Suppressor macrophage treated with lipopolysaccharide for 1 hour (primary cell): Measurements from ENCODE around the gene IQSEC2.

Experiments used
- DNase-seq, 3 donors: peaks; one replicate each; pipeline ENCODE4 v3.0.0-alpha.2; 2020 to 2022

The IQSEC2 gene

DNA sequence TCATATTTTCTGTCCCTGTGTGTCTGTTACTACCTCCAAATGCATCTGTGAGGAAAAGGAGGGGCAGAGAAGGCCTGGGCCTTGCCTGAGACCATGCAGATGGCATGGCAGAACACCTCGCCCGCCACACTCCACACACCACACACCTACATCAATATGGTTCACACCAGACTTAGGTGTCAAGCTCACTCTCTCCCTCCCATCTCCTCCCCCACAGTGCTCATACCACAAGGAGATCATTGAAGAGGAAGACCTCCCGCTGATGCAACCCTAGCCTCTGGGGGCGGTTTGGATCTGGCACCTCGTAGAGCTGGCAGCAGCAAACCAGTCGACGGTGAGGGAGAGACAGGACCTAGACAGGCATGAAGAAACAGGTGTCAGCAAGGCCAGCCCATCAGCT lies 39.8 kb downstream of the IQSEC2 start:
- no peak for DNase-seq

GRCh38 chrX:53239474-53239873 lies 41.9 kb downstream of the IQSEC2 start:
- no peak for DNase-seq

GRCh38 chrX:53237056-53237455 lies 44.3 kb downstream of the IQSEC2 start:
- no peak for DNase-seq

DNA sequence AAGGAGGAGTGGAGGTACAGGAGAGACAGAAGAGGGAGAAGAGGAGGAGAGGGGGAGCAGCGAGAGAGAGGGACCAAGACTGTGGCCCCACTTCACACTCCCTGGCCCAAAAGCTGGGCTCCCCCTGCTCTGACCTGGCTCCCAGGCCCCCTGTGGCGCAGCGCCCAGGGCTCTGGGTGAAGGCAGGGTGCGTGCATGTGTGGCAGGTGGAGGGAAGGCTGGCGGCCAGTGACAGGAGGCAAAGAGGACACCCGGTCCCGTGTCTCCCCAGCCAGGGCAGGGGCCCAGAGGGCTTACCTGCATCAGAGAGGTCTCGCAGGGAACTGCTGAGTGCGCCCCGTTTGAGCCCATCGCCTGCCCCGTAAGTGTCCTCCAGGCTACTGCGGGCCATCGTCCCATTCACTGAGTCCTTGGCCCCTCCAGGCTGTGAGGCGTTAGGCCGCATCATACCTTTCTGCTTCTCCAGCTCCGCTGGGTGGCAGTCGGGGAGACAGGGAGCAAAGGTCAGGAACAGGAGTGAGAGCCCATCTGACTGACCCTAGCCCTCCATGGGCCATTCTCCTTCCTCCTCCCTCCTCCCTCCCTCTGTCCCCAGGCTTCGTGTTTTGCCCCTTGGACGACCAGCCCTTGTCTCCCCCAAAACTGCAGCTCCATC lies 45.2 kb downstream of the IQSEC2 start:
- no peak for DNase-seq

DNA sequence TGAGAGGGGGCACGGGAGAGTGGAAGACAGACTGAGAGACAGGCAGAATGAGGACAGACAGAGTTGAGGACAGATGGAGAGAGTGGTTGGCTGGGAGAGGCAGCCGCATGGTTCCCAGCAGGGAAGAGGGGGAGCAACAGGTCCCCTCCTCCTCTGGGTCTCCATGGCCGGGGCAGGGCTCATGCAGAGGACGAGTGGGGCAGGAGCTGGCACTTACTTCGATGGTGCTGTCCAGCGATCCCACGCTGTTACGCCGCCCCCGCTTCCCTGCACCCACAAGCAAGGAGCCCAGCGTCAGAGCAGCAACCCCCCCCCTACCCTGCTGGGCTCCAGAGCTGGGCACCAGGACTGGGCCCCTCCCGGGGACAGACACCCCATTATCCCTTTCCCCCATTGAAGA lies 45.8 kb downstream of the IQSEC2 start:
- no peak for DNase-seq

- DNase-seq, result no peak
Observed at GRCh38 chrX:53234484-53234883, 46.9 kb downstream of the IQSEC2 start.

DNA sequence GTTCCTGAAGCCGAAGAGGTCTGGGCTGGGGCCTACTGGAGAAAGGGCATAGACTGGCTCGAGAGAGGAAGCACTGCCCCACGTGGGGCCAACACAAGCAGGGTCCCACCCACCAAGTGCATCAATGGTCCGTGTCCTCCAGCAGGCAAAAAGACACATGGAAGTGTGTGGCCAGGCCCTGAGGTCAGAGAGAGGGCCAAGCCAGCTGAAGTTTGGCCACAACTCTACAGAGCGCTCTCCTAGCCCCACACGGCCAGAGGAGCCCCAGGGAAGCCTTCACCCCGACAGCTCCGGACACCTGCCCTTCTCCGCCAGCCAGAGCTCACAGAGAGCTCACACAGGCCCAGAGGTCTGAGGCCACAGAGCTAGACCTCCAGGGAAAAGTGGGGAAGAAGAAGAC lies 47.8 kb downstream of the IQSEC2 start:
- no peak for DNase-seq

DNA sequence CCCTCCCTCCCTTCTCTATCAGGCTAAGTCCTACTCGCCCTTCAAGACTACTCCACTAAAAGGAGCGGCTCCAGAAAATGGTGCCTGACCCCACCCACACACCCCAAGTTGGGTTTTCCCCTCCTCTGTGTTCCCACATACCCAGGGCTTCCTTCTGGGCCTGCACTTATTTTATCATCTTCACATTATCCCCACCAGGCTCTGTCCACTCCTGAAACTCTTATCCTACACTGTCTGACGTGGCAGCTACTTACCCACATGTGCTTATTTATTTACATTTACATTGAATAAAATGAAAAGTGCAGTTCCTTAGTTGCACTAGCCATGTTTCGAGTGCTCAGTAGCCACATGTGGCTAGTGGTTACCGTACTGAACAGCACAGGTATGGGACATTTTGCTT lies 51.3 kb downstream of the IQSEC2 start:
- peak in 1 of 3 donors; percentile 5 for DNase-seq

DNA sequence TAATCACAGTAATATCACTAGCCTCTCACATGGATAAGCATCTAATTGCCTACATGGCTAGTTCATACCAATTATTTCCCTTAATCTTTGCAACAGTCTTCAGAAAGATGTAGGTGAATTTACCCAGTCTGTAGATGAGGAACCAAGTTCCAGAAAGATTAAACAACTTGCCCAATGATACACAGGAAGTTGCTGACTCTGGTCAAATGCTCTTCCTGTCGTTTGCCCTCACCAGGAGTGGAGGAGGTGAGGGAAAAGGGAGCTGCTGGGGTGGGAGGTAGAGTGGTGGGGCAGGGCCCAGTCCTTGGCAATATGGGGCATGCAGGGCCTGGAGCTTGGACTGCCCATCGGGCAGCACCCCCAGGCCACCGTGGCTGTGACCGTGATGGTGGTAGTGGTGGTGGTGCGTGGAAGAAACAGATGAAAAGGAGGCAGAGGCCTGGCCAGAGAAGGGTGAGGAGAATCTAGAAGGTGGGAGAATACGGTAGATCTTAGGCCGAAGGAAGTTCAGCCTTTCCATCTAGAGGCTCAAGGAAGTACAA lies 54.1 kb downstream of the IQSEC2 start:
- no peak for DNase-seq

DNA sequence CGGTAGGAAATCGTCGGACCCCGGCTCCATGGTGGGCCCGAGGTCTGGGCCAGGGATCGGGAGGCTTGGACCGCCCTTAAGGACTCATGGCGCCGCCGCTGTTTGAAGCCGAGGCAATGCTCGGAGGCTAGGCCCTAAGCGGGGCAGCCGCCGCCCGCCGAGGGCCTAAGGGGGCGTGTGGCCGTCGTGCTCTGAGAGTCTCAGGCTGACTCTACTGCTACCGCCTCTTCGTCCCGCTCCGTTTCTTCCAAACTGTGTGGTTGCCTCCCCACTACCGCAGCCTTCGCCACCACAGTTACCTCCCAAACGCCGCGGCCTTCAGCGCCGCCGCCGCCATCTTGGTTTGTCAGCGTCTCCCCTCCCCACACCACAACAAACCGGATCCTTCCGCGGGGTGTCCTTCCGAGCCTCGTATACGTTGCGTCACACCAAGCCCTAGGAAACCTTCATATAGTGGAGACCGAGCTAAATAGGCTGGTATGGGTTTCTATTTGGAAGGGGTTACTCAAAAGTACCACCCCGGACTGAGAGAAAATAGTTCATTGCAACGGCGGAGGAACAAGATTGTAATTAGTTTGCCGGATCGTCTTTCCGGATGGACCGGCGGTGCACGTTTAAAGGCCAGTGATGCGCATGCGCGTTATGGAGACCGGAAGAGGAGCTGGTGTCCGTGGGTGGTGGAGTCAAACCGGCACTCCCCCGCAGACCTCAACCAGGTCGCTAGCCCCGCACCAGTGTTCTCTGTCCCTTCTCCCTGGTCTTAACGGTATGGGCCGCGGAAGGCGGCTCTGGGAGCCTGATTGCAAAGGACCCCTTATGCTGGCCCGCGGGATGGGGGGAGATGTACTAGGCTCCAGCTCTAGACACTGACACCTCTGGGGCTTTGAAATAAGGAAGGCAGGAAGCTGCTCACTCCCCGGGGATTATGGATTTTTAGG lies 56.3 kb downstream of the IQSEC2 start, which contains the start of gene KDM5C:
KDM5C (minus strand) TSS at position 348 of the 938 bp plus-strand sequence; CDS start at position 30, 318 bp downstream.
- peak; percentile 90 to 93 (median 93) for DNase-seq

DNA sequence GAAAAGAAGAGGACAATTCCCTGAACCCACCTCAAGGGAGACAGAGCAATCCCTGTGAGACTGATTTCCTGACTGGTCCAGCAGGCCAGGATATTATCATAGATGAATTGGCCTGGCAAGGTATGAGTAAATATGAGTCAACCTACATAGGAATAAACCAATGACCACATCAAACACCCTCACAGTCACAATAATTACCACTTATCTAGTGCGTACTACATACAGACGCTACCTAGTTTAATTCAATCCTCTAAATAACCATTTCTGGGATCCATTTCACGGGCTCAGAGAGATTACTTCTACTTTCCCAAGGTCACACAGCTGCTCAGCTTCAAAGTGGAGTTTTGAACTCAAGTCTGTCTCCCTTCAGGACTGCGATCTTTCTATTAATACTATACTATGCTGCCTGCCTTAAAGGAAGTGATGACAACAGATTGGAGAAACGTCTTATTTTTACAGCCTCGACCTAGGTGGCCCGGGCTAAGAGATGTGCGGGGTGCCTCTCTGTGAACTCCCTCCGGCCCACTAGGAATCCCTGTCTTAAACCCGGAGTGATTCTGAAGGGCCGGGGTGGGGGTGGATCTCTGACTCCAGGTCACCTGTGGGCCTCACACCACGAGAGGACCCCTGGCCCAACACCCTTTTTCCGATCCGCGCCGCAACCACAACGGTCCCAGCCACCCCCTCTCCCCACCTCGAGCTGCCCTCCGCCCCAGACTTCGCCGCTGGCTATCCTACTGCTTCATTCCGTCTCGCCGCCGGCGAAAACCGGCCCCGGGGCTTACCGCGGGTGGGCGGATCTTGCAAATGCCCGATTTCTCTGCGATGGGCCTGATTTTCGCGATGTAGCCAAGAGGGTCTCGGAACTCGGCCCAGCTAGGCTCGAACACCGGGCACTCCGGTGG lies 57.2 kb downstream of the IQSEC2 start:
- peak; percentile 15 to 43 (median 22) for DNase-seq

DNA sequence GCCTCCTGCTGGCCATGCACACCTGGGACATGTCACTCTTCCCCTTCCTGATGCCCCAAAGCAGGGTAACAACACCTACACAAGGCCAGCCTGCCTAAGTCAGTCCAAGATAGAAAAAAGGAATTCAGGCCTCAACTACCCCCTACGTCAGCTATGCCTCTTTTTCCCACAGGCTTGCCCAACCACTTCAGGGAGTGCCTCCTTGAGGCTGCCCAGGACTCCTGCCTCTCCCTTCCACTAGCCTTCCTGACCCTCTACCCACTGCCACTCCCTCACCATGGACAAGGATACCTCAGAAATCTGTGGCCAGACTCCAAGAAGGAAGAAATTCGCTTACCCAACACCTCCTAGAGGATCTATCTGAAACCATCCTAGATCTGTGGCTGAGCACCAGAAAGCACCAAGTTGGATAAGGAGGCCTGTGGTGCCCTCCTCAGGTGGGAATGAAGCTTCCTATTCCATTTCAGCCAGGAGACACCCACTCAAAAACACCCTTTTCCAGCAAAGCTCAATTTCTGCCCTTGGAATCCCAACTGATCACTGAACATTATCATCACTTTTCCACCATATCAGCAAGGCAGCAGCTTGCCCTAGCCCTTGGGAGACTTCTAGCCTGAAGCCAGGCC lies 58.2 kb downstream of the IQSEC2 start:
- peak in 1 of 3 donors; percentile 10 for DNase-seq
